Measurements from ENCODE around the gene DCAF17. TPM values are rescaled to one million over a fixed set of nuclear protein-coding genes. Genes with fewer than 3 reads are reported as not detected.

DCAF17 gene
- total and polyA plus RNA-seq, 2 of the 13 experiments (the other 11 are each of a cell fraction or from before 2014, with no cell fraction given) = 13.7 to 30.0 TPM

GRCh38 chr2:171432969-171433762, 860 bp upstream of the DCAF17 start (continued):
- TF ChIP-seq USF2 (IDR thresholded peaks at IDR 0.05; ENCODE audit: low read depth, low read length) (no peak), USF2 (CRISPR knock-in tag; IDR thresholded peaks at IDR 0.05; ENCODE audit: borderline replicate concordance) (no peak; the same call in 1 of the 2 replicates), ZNF660 (CRISPR knock-in tag; IDR thresholded peaks at IDR 0.05; ENCODE audit: borderline replicate concordance, low read depth) (no peak), IRX3 (CRISPR knock-in tag; IDR thresholded peaks at IDR 0.05; ENCODE audit: borderline replicate concordance, low read depth) (no peak)

GRCh38 chr2:171433763-171434012, 338 bp upstream of the DCAF17 start, which contains the start of gene METTL8:
METTL8 (minus strand) TSS chr2:171433990; CDS start chr2:171392185, 41,805 bp downstream.
- H3K4me1 ChIP-seq (ENCODE audit: insufficient read depth, low read length) = peaks cover 75% of the 10 kb centered on the region
- peak; percentile 52 for FAIRE-seq
- CTCF ChIA-PET (ENCODE audit: low intra/inter-chr PET ratio, low total read pairs) = no interaction called here
- H3K27me3 ChIP-seq (ENCODE audit: control insufficient read depth in 1 of 2, insufficient read depth in 2 of 2, low read length in 2 of 2) = no peaks in the 10 kb centered on the region; a peak in 1 of 5 replicates
- no peak for DNase-seq (ENCODE audit: low spot score)
- intact Hi-C loops (cut with micrococcal nuclease; ENCODE audit: unreplicated experiment) (loop anchor here (1.0 to 5.0 kb wide), 3 partner anchors 271 to 505 kb away; partner anchors contain the start of gene TLK1), in situ Hi-C loops (cut with HindIII; ENCODE audit: extremely low pct_ligation_motif_present, low pct_unique_long_range_greater_than_20kb) (no loop called here)
- no TSS peak for BruUV-seq (replicated peaks)
- WGBS (ENCODE audit: low lambda C conversion rate) = under 1% methylated on average over 15 of the region's 15 CpGs
- POLR2A ChIA-PET = interaction anchor here (0.6 to 4.2 kb wide), 21 partner anchors 9 to 722 kb away, joined by 3 to 21 read pairs (median 4); partner anchors contain the start of gene GORASP2
- peak within 1 kb of the TSS; percentile 97 for H3K9ac ChIP-seq (ENCODE audit: insufficient read depth, low read depth, low read length)
- peak within 1 kb of the TSS; percentile 78 to 90 (median 88) for H3K4me3 ChIP-seq (replicated peaks in 1 of 3; ENCODE audit: insufficient read depth in 1 of 3, low read depth in 2 of 3, low read length in 3 of 3)
- H3K36me3 ChIP-seq (replicated peaks in 1 of 2; ENCODE audit: control insufficient read depth in 1 of 2, insufficient read depth in 2 of 2, low read length in 2 of 2) = peaks cover under 1 to 17% of the 10 kb centered on the region in 2 experiments; a peak in 4 of 5 replicates
- peak within 1 kb of the TSS; percentile 50 for H2AFZ ChIP-seq (ENCODE audit: low read length)
- ATAC-seq = no peak
- H3K4me2 ChIP-seq (ENCODE audit: low read depth, low read length) = peak within 1 kb of the TSS; percentile 99
- peaks cover 72% of the 10 kb centered on the region for H3K79me2 ChIP-seq (ENCODE audit: insufficient read depth, low read length)
- no peaks in the 10 kb centered on the region for H4K20me1 ChIP-seq (ENCODE audit: insufficient read depth, low read length)
- H3K27ac ChIP-seq (ENCODE audit: extremely low read length, insufficient read depth, low read length) = peak within 1 kb of the TSS; percentile 87
- H3K9me3 ChIP-seq (ENCODE audit: low read length) = no peaks in the 10 kb centered on the region
- TF ChIP-seq MEF2D (CRISPR knock-in tag; IDR thresholded peaks at IDR 0.05) = peak; percentile 37; the same call in 1 of the 2 replicates
- TF ChIP-seq HDAC2 (CRISPR knock-in tag; IDR thresholded peaks at IDR 0.05) = peak; percentile 87
- peak; percentile 76 for TF ChIP-seq POLR2AphosphoS5 (IDR thresholded peaks at IDR 0.05; ENCODE audit: low read depth, low read length)
- 0 out of 2 replicates have a peak, but pooled peaks have one; percentile 15 for TF ChIP-seq ZNF441 (CRISPR knock-in tag; IDR thresholded peaks at IDR 0.05; ENCODE audit: borderline replicate concordance)
- no peak for TF ChIP-seq KAT2B (IDR thresholded peaks at IDR 0.05; ENCODE audit: borderline replicate concordance, low read depth, low read length)
- TF ChIP-seq RFX3 (CRISPR knock-in tag; IDR thresholded peaks at IDR 0.05) = no peak
- peak; percentile 81; the same call in 1 of the 2 replicates for TF ChIP-seq ZNF740 (CRISPR knock-in tag; IDR thresholded peaks at IDR 0.05)
- peak; percentile 42; the same call in 1 of the 2 replicates for TF ChIP-seq BCL6 (CRISPR knock-in tag; IDR thresholded peaks at IDR 0.05)
- TF ChIP-seq BRCA1 (CRISPR knock-in tag; IDR thresholded peaks at IDR 0.05) = no peak
- peak; percentile 77; the same call in 1 of the 2 replicates for TF ChIP-seq PRDM10 (CRISPR knock-in tag; IDR thresholded peaks at IDR 0.05; ENCODE audit: low read depth)
- TF ChIP-seq ZNF652 (CRISPR knock-in tag; IDR thresholded peaks at IDR 0.05; ENCODE audit: borderline replicate concordance, low read depth) = 0 out of 2 replicates have a peak, but pooled peaks have one; percentile 5
- peak; percentile 84; the same call in 1 of the 2 replicates for TF ChIP-seq SAP130 (CRISPR knock-in tag; IDR thresholded peaks at IDR 0.05; ENCODE audit: low read depth)
- TF ChIP-seq ZEB1 (IDR thresholded peaks at IDR 0.05; ENCODE audit: insufficient replicate concordance, low read depth) = peak; percentile 75
